HCT116 (cell line): Measurements from ENCODE around the gene IMMP2L. TPM values are rescaled to one million over a fixed set of nuclear protein-coding genes. Genes with fewer than 3 reads are reported as not detected.

Experiments used
- ATAC-seq: fragments of 200-7000 bp; cut with Tn5 transposase; 2 replicates; pipeline ENCODE4 v1.9.1; 2020; ENCODE audit warnings: mild to moderate bottlenecking, moderate library complexity
- BruUV-seq: library from RNA; stranded (reverse); fragments of 400-500 nt; replicated peaks from 2 replicates; lab custom pipeline; 2021; lab: Mats Ljungman, UMichigan
- CTCF ChIA-PET: fragments of 300-600 bp; sonication (Branson Sonifier 250); formaldehyde crosslinking; loops from one replicate; lab custom pipeline; 2021; ENCODE audit warnings: antibody characterized with exemption; lab: Charles Lee
- POLR2A ChIA-PET: fragments of 300-600, 350-600 bp; sonication (Branson Sonifier 250); formaldehyde crosslinking; loops from one replicate; lab custom pipeline; 2021; ENCODE audit warnings: antibody characterized with exemption; lab: Charles Lee
- RAD21 ChIA-PET, 2 experiments: fragments of 300-600 bp; sonication (Branson Sonifier 250); formaldehyde crosslinking; loops; one replicate each; lab custom pipeline; 2023; ENCODE audit warnings: low total read pairs in 2 of 2; ENCODE audit not compliant: uncharacterized antibody in 2 of 2, unreplicated experiment in 2 of 2, low non-redundant PET in 1 of 2; lab: Charles Lee
- DNase-seq: peaks from one replicate; pipeline ENCODE4 v3.0.0-alpha.2; 2010; ENCODE audit warnings: low read depth, low spot score
- H2AFZ ChIP-seq: fragments of 200-600 bp; shearing (Covaris generic), sonication (generic); 2 replicates; pipeline ENCODE4 v1.6.1; 2017; ENCODE audit warnings: low read depth, mixed run types, mixed read lengths, antibody characterized with exemption, low read length; ENCODE audit not compliant: poor library complexity, severe bottlenecking
- H3K27ac ChIP-seq: 2 replicates; pipeline ENCODE4 v1.5.1; 2012; ENCODE audit warnings: low read depth, low read length
- H3K27me3 ChIP-seq: fragments of 200-600 bp; sonication (generic); 2 replicates; pipeline ENCODE4 v1.6.1; 2016; ENCODE audit warnings: mixed run types, low read length, mixed read lengths; ENCODE audit not compliant: insufficient read depth
- H3K36me3 ChIP-seq, 2 experiments: fragments of 200-500 bp in 1 of 2; fragments of 200-600 bp in 1 of 2; sonication (Bioruptor generic) in 1 of 2; sonication (generic) in 1 of 2; 2 replicates each; pipeline versions ENCODE4 v1.5.1 to v1.6.1; 2014 to 2016; ENCODE audit warnings: low read length in 2 of 2, inconsistent platforms in 1 of 2, mixed read lengths in 1 of 2, mixed run types in 1 of 2; ENCODE audit not compliant: insufficient read depth in 2 of 2, control insufficient read depth in 1 of 2
- H3K4me1 ChIP-seq, 2 experiments: fragments of 200-600 bp in 1 of 2; sonication (generic) in 1 of 2; 2 replicates each; pipeline versions ENCODE4 v1.5.1 to v1.6.1; 2012 to 2017; ENCODE audit warnings: low read length in 2 of 2, inconsistent platforms in 1 of 2, mild to moderate bottlenecking in 1 of 2, mixed read lengths in 1 of 2, mixed run types in 1 of 2, moderate library complexity in 1 of 2; ENCODE audit not compliant: insufficient read depth in 2 of 2, control insufficient read depth in 1 of 2
- H3K4me2 ChIP-seq: fragments of 200-600 bp; sonication (generic); 2 replicates; pipeline ENCODE4 v1.6.1; 2017; ENCODE audit warnings: mixed run types, low read length, mixed read lengths
- H3K4me3 ChIP-seq, 2 experiments: fragments of 200-600 bp in 1 of 2; sonication (generic) in 1 of 2; replicated peaks in 1 of 2; 2 replicates each; pipeline ENCODE4 v1.5.1; 2011 to 2016; ENCODE audit warnings: low read length in 2 of 2, control low read depth in 1 of 2, low read depth in 1 of 2, mild to moderate bottlenecking in 1 of 2, mixed read lengths in 1 of 2, mixed run types in 1 of 2
- H3K79me2 ChIP-seq: fragments of 200-600 bp; sonication (generic); 2 replicates; pipeline ENCODE4 v1.6.1; 2017; ENCODE audit warnings: mild to moderate bottlenecking, mixed run types, low read length, moderate library complexity, mixed read lengths; ENCODE audit not compliant: insufficient read depth
- H3K9ac ChIP-seq: fragments of 200-600 bp; sonication (generic); 2 replicates; pipeline ENCODE4 v1.6.1; 2016; ENCODE audit warnings: low read length, mixed read lengths
- H3K9me2 ChIP-seq: fragments of 200-600 bp; sonication (generic), shearing (Covaris generic); 2 replicates; pipeline ENCODE4 v1.6.1; 2017; ENCODE audit warnings: mixed run types, mild to moderate bottlenecking, moderate library complexity; ENCODE audit not compliant: insufficient read depth
- H3K9me3 ChIP-seq, 2 experiments: fragments of 200-500 bp in 1 of 2; fragments of 200-600 bp in 1 of 2; sonication (Bioruptor generic) in 1 of 2; sonication (generic) in 1 of 2; 2 replicates each; pipeline ENCODE4 v1.6.1; 2014 to 2017; ENCODE audit warnings: low read length in 2 of 2, mixed read lengths in 2 of 2, inconsistent platforms in 1 of 2, low read depth in 1 of 2, mild to moderate bottlenecking in 1 of 2, mixed run types in 1 of 2, moderate library complexity in 1 of 2; ENCODE audit not compliant: control insufficient read depth in 1 of 2, insufficient read depth in 1 of 2
- H4K20me1 ChIP-seq: fragments of 200-600 bp; sonication (generic), shearing (Covaris generic); 2 replicates; pipeline ENCODE4 v1.6.1; 2017; ENCODE audit warnings: mixed run types, mild to moderate bottlenecking, moderate library complexity; ENCODE audit not compliant: insufficient read depth
- CBX3 ChIP-seq: IDR thresholded peaks from 2 replicates; pipeline ENCODE4 v1.6.1; 2012; ENCODE audit warnings: low read depth
- CEBPB ChIP-seq: IDR thresholded peaks from 2 replicates; pipeline ENCODE4 v1.6.1; 2012; ENCODE audit warnings: low read depth
- EGR1 ChIP-seq: IDR thresholded peaks from 2 replicates; pipeline ENCODE4 v1.6.1; 2012; ENCODE audit warnings: low read depth
- ELF1 ChIP-seq: IDR thresholded peaks from 2 replicates; pipeline ENCODE4 v1.6.1; 2012; ENCODE audit warnings: low read depth, borderline replicate concordance
- EZH2 ChIP-seq: fragments of 200-600 bp; sonication (generic); IDR thresholded peaks from 2 replicates; pipeline ENCODE4 v1.6.1; 2017; ENCODE audit warnings: antibody characterized with exemption, mixed run types
- EZH2phosphoT487 ChIP-seq: fragments of 200-600 bp; IDR thresholded peaks from 2 replicates; pipeline ENCODE4 v1.6.1; 2018; ENCODE audit warnings: antibody characterized with exemption, borderline replicate concordance
- FOSL1 ChIP-seq: IDR thresholded peaks from 2 replicates; pipeline ENCODE4 v1.6.1; 2012; ENCODE audit warnings: low read depth
- JUND ChIP-seq: IDR thresholded peaks from 2 replicates; pipeline ENCODE4 v1.6.1; 2012
- MAX ChIP-seq: IDR thresholded peaks from 2 replicates; pipeline ENCODE4 v1.6.1; 2012
- POLR2A ChIP-seq: IDR thresholded peaks from 2 replicates; pipeline ENCODE4 v1.7.0; 2011; ENCODE audit warnings: borderline replicate concordance; ENCODE audit not compliant: insufficient read depth, insufficient read length; ENCODE audit errors: extremely low read depth
- SP1 ChIP-seq: IDR thresholded peaks from 2 replicates; pipeline ENCODE4 v1.6.1; 2012; ENCODE audit warnings: low read depth
- SRF ChIP-seq: IDR thresholded peaks from 2 replicates; pipeline ENCODE4 v1.6.1; 2012; ENCODE audit warnings: low read depth
- YY1 ChIP-seq: IDR thresholded peaks from 2 replicates; pipeline ENCODE4 v1.6.1; 2011; ENCODE audit warnings: low read length, low read depth, moderate library complexity, mild to moderate bottlenecking; ENCODE audit not compliant: insufficient replicate concordance; ENCODE audit errors: extremely low read depth
- ZBTB33 ChIP-seq: IDR thresholded peaks from 2 replicates; pipeline ENCODE4 v1.6.1; 2011; ENCODE audit warnings: mild to moderate bottlenecking, low read length, moderate library complexity; ENCODE audit not compliant: insufficient replicate concordance; ENCODE audit errors: extremely low read depth
- ZFX ChIP-seq: fragments of 450-650 bp; IDR thresholded peaks from 2 replicates; pipeline ENCODE4 v1.6.1; 2017
- intact Hi-C: fragments of 100-400 bp; cut with micrococcal nuclease; formaldehyde crosslinking; loops from 2 replicates; pipeline ENCODE4 v1.10.0; 2022
- total RNA-seq: library from RNA; stranded (reverse); gene quantifications from one replicate; pipeline ENCODE4 v1.2.1, GENCODE V29; 2021; ENCODE audit not compliant: unreplicated experiment
- TF ChIP-seq, protein P1 (sequence below), 3 experiments: fragments of 200-600 bp in 1 of 3; sonication (generic) in 1 of 3; IDR thresholded peaks in 2 of 3; conservative IDR thresholded peaks in 1 of 3; 2 replicates each; pipeline ENCODE4 v1.5.1; 2012 to 2017; ENCODE audit warnings: low read depth in 2 of 3, low read length in 2 of 3, antibody characterized with exemption in 1 of 3, borderline replicate concordance in 1 of 3, control low read depth in 1 of 3, mild to moderate bottlenecking in 1 of 3, mixed read lengths in 1 of 3, mixed run types in 1 of 3, moderate library complexity in 1 of 3; ENCODE audit not compliant: insufficient read depth in 1 of 3
- TF ChIP-seq, protein P2 (sequence below): IDR thresholded peaks from 2 replicates; pipeline ENCODE4 v1.6.1; 2012

The IMMP2L gene
- total RNA-seq, 1 experiment from 2014 or later, result 21.1 TPM

- no peak for DNase-seq
- RAD21 ChIA-PET, result no interaction called here
- H3K4me3 ChIP-seq, result no peak overlapping the region
- CTCF ChIA-PET, result no interaction called here
- H2AFZ ChIP-seq, result no peak overlapping the region
- POLR2A ChIA-PET, result no interaction called here
- H3K79me2 ChIP-seq, result no peaks in the 10 kb centered on the region
- H3K9me2 ChIP-seq, result no peaks in the 10 kb centered on the region
- H3K27ac ChIP-seq, result no peak overlapping the region
- H3K4me1 ChIP-seq, result no peaks in the 10 kb centered on the region
- no peaks in the 10 kb centered on the region for H3K36me3 ChIP-seq
- TF ChIP-seq CEBPB, result no peak
- TF ChIP-seq ZFX, result no peak
- no peak for TF ChIP-seq JUND
- TF ChIP-seq YY1, result no peak
- TF ChIP-seq SP1, result no peak
- TF ChIP-seq EZH2phosphoT487, result no peak
- TF ChIP-seq, protein P1, sequence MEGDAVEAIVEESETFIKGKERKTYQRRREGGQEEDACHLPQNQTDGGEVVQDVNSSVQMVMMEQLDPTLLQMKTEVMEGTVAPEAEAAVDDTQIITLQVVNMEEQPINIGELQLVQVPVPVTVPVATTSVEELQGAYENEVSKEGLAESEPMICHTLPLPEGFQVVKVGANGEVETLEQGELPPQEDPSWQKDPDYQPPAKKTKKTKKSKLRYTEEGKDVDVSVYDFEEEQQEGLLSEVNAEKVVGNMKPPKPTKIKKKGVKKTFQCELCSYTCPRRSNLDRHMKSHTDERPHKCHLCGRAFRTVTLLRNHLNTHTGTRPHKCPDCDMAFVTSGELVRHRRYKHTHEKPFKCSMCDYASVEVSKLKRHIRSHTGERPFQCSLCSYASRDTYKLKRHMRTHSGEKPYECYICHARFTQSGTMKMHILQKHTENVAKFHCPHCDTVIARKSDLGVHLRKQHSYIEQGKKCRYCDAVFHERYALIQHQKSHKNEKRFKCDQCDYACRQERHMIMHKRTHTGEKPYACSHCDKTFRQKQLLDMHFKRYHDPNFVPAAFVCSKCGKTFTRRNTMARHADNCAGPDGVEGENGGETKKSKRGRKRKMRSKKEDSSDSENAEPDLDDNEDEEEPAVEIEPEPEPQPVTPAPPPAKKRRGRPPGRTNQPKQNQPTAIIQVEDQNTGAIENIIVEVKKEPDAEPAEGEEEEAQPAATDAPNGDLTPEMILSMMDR (IDR thresholded peaks at IDR 0.05 in 2 of 3, conservative IDR thresholded peaks at IDR 0.05 in 1 of 3; ENCODE audit: borderline replicate concordance in 1 of 3, insufficient read depth in 1 of 3, low read depth in 2 of 3, low read length in 2 of 3), result no peak
- TF ChIP-seq CBX3, result no peak
- no peak for TF ChIP-seq SRF
- TF ChIP-seq POLR2A, result no peak
- TF ChIP-seq MAX, result no peak
- no peak for TF ChIP-seq FOSL1
- no peak for TF ChIP-seq ZBTB33
- TF ChIP-seq, protein P2, sequence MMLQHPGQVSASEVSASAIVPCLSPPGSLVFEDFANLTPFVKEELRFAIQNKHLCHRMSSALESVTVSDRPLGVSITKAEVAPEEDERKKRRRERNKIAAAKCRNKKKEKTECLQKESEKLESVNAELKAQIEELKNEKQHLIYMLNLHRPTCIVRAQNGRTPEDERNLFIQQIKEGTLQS, result no peak
- TF ChIP-seq EZH2, result no peak
- TF ChIP-seq EGR1, result no peak
- TF ChIP-seq ELF1, result no peak
- TF ChIP-seq, all 23 proteins: peak for 0
- BruUV-seq, result no TSS peak
- Histone ChIP-seq H3K9ac (no peak overlapping the region), H3K4me2 (no peak overlapping the region), H3K27me3 (no peaks in the 10 kb centered on the region), H4K20me1 (no peaks in the 10 kb centered on the region), H3K9me3 (no peaks in the 10 kb centered on the region)
- ATAC-seq, result no peak
- intact Hi-C loops, result no loop called here
Observed at GRCh38 chr7:111026806-111027205, 535.5 kb downstream of the IMMP2L start.
